ENCODE data around the gene TEFM. TPM values are rescaled to one million over a fixed set of nuclear protein-coding genes. Genes with fewer than 3 reads are reported as not detected.
"Not testable (repeated sequence)": the region's sequence is repeated elsewhere in the genome, so short reads cannot be mapped to it uniquely, and the experiment has no call there.

The TEFM gene
- total RNA-seq, 1 experiment from 2014 or later, result 13.0 TPM

DNA sequence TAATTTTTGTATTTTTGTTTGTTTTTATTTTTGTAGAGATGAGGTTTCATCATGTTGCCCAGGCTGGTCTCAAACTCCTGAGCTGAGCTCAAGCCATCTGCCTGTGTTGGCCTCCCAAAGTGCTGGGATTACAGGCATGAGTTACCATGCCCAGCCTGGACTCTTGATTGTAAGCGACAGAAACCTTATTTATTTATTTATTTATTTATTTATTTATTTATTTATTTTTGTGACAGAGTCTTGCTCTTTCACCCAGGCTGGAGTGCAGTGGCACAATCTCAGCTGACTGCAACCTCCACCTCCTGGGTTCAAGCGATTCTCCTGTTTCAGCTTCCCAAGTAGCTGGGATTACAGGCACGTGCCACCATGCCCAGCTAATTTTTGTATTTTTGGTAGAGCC is 23.8 kb upstream of the TEFM start:
- H3K4me3 ChIP-seq (ENCODE audit: low read depth in 2 of 2, low read length in 2 of 2); POLR2A ChIA-PET; DNase-seq (ENCODE audit: low read depth, low spot score); H3K36me3 ChIP-seq (ENCODE audit: control insufficient read depth, insufficient read depth, low read length); H3K4me1 ChIP-seq (ENCODE audit: control insufficient read depth, insufficient read depth, low read length); H3K9me3 ChIP-seq (ENCODE audit: control insufficient read depth, insufficient read depth, low read depth, low read length); BruUV-seq (replicated peaks); intact Hi-C loops (cut with micrococcal nuclease; ENCODE audit: unreplicated experiment); H3K27me3 ChIP-seq (ENCODE audit: control insufficient read depth, insufficient read depth, low read length); ATAC-seq; H3K27ac ChIP-seq (ENCODE audit: low read length); in situ Hi-C loops (cut with HindIII; ENCODE audit: low pct_unique_long_range_greater_than_20kb, low sequenced_read_pairs): not testable (repeated sequence)
- CTCF ChIA-PET, result interaction anchor here (0.6 kb wide), 1 partner anchor 42 kb away, joined by 3 read pairs; no protein-coding TSS in a partner anchor

- intact Hi-C loops (cut with micrococcal nuclease; ENCODE audit: unreplicated experiment), result no loop called here
- Histone ChIP-seq H3K36me3 (ENCODE audit: control insufficient read depth, insufficient read depth, low read length) (no peaks in the 10 kb centered on the region), H3K27me3 (ENCODE audit: control insufficient read depth, insufficient read depth, low read length) (no peaks in the 10 kb centered on the region), H3K4me1 (ENCODE audit: control insufficient read depth, insufficient read depth, low read length) (no peaks in the 10 kb centered on the region), H3K27ac (ENCODE audit: low read length) (no peak overlapping the region), H3K4me3 (ENCODE audit: low read depth in 2 of 2, low read length in 2 of 2) (no peak overlapping the region), H3K9me3 (ENCODE audit: control insufficient read depth, insufficient read depth, low read depth, low read length) (no peaks in the 10 kb centered on the region)
- no peak for DNase-seq (ENCODE audit: low read depth, low spot score)
- in situ Hi-C loops (cut with HindIII; ENCODE audit: low pct_unique_long_range_greater_than_20kb, low sequenced_read_pairs), result no loop called here
- ChIA-PET POLR2A (no interaction called here), CTCF (interaction anchor here (0.6 kb wide), 1 partner anchor 43 kb away, joined by 3 read pairs; no protein-coding TSS in a partner anchor)
- TF ChIP-seq SIN3A (IDR thresholded peaks at IDR 0.05; ENCODE audit: borderline replicate concordance, insufficient read depth, low read depth, low read length) (no peak), POLR2AphosphoS5 (IDR thresholded peaks at IDR 0.05; ENCODE audit: low read depth, low read length) (no peak), TCF7L2 (IDR thresholded peaks at IDR 0.05; ENCODE audit: low read depth, low read length) (no peak)
- TF ChIP-seq, protein P1, sequence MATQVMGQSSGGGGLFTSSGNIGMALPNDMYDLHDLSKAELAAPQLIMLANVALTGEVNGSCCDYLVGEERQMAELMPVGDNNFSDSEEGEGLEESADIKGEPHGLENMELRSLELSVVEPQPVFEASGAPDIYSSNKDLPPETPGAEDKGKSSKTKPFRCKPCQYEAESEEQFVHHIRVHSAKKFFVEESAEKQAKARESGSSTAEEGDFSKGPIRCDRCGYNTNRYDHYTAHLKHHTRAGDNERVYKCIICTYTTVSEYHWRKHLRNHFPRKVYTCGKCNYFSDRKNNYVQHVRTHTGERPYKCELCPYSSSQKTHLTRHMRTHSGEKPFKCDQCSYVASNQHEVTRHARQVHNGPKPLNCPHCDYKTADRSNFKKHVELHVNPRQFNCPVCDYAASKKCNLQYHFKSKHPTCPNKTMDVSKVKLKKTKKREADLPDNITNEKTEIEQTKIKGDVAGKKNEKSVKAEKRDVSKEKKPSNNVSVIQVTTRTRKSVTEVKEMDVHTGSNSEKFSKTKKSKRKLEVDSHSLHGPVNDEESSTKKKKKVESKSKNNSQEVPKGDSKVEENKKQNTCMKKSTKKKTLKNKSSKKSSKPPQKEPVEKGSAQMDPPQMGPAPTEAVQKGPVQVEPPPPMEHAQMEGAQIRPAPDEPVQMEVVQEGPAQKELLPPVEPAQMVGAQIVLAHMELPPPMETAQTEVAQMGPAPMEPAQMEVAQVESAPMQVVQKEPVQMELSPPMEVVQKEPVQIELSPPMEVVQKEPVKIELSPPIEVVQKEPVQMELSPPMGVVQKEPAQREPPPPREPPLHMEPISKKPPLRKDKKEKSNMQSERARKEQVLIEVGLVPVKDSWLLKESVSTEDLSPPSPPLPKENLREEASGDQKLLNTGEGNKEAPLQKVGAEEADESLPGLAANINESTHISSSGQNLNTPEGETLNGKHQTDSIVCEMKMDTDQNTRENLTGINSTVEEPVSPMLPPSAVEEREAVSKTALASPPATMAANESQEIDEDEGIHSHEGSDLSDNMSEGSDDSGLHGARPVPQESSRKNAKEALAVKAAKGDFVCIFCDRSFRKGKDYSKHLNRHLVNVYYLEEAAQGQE (IDR thresholded peaks at IDR 0.05; ENCODE audit: insufficient read depth in 1 of 2, low read depth in 2 of 2, low read length in 1 of 2), result no peak
- TF ChIP-seq, protein P2, sequence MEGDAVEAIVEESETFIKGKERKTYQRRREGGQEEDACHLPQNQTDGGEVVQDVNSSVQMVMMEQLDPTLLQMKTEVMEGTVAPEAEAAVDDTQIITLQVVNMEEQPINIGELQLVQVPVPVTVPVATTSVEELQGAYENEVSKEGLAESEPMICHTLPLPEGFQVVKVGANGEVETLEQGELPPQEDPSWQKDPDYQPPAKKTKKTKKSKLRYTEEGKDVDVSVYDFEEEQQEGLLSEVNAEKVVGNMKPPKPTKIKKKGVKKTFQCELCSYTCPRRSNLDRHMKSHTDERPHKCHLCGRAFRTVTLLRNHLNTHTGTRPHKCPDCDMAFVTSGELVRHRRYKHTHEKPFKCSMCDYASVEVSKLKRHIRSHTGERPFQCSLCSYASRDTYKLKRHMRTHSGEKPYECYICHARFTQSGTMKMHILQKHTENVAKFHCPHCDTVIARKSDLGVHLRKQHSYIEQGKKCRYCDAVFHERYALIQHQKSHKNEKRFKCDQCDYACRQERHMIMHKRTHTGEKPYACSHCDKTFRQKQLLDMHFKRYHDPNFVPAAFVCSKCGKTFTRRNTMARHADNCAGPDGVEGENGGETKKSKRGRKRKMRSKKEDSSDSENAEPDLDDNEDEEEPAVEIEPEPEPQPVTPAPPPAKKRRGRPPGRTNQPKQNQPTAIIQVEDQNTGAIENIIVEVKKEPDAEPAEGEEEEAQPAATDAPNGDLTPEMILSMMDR (IDR thresholded peaks at IDR 0.05), result no peak
- ATAC-seq, result no peak
- BruUV-seq (replicated peaks), result no TSS peak
Measured at GRCh38 chr17:30929081-30929633, 23.1 kb upstream of the TEFM start.

DNA sequence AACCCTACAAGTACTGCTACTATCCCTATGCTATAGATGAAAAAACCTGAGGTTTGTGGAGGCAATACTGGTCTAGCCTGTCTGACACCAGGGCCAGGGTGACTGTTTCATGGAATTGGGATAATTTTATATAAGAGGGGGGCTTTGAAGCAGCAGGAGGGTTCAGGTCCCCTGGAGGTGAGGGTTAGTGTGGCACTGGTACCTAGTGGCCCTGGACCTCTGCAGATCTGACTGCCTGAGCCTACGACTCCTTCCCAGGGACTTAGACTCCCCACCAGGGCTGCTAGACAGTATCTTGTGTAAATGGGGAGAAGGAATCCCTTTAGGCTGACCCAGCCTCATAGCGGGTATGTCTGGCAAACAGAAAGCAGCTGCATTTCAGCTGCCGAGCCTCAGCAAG is 22.5 kb upstream of the TEFM start:
- ChIA-PET POLR2A (no interaction called here), CTCF (no interaction called here)
- TF ChIP-seq, protein P2 (IDR thresholded peaks at IDR 0.05), result no peak
- TF ChIP-seq POLR2AphosphoS5 (IDR thresholded peaks at IDR 0.05; ENCODE audit: low read depth, low read length) (no peak), SIN3A (IDR thresholded peaks at IDR 0.05; ENCODE audit: borderline replicate concordance, insufficient read depth, low read depth, low read length) (no peak), TCF7L2 (IDR thresholded peaks at IDR 0.05; ENCODE audit: low read depth, low read length) (no peak)
- TF ChIP-seq, protein P1 (IDR thresholded peaks at IDR 0.05; ENCODE audit: insufficient read depth in 1 of 2, low read depth in 2 of 2, low read length in 1 of 2), result no peak
- Histone ChIP-seq H3K4me3 (ENCODE audit: low read depth in 2 of 2, low read length in 2 of 2) (no peak overlapping the region), H3K27me3 (ENCODE audit: control insufficient read depth, insufficient read depth, low read length) (no peaks in the 10 kb centered on the region), H3K36me3 (ENCODE audit: control insufficient read depth, insufficient read depth, low read length) (no peaks in the 10 kb centered on the region), H3K9me3 (ENCODE audit: control insufficient read depth, insufficient read depth, low read depth, low read length) (no peaks in the 10 kb centered on the region), H3K27ac (ENCODE audit: low read length) (no peak overlapping the region), H3K4me1 (ENCODE audit: control insufficient read depth, insufficient read depth, low read length) (no peaks in the 10 kb centered on the region)
- DNase-seq (ENCODE audit: low read depth, low spot score) (no peak), ATAC-seq (no peak)
- intact Hi-C loops (cut with micrococcal nuclease; ENCODE audit: unreplicated experiment) (no loop called here), in situ Hi-C loops (cut with HindIII; ENCODE audit: low pct_unique_long_range_greater_than_20kb, low sequenced_read_pairs) (no loop called here)
- BruUV-seq (replicated peaks), result no TSS peak

Data from Panc1 (cell line).